Glomerular endothelial cell (primary cell): Measurements from ENCODE around the gene HNRNPR. TPM values are rescaled to one million over a fixed set of nuclear protein-coding genes. Genes with fewer than 3 reads are reported as not detected.
"Not testable (repeated sequence)": the region's sequence is repeated elsewhere in the genome, so short reads cannot be mapped to it uniquely, and the experiment has no call there.

ENCODE experiments used
- DNase-seq: peaks from one replicate; pipeline ENCODE4 v3.0.0-alpha.2; 2011; ENCODE audit warnings: low read depth, low spot score; ENCODE audit errors: extremely low read depth
- total RNA-seq: library from RNA; depleted of rRNA; stranded (reverse); fragments of >200 nt; gene quantifications from 2 replicates; pipeline ENCODE4 v1.2.3, GENCODE V29; 2015

The HNRNPR gene
- total RNA-seq, 1 donor from 2014 or later: 99.3 TPM

DNA sequence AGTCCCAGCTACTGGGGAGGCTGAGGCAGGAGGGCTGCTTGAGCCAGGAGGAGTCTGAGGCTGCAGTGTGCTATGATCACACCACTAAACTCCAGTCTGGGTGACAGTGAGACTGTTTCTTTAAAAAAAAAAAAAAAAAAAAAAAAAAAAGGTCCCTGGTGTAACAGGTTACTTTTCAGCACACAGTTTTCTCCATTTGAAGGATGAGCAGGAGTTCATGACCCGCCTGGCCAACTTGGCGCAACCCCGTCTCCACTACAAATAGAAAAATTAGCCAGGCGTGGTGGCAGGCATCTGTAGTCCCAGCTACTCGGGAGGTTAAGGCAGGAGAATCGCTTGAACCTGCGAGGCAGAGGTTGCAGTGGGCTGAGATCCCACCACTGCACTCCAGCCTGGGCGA lies 12.4 kb downstream of the HNRNPR start:
- DNase-seq: no peak

DNA sequence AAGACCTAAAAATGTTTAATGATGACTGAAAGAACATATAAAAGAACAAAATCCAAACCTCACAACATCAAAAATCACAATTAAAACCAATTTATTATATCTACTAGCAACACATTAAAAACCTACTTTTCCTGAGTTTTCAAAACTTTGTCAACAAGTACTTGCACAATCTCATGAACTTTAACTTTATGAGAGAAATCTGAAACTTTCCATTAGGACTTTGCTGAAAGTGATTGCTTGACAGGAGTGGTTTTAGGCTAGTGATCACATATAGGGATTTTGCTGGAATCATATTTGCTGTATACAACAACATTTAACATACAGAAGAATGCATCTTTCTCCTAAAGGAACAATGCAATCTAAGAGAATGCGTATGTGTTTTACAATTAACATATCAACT lies 13.2 kb downstream of the HNRNPR start:
- no peak for DNase-seq

DNA sequence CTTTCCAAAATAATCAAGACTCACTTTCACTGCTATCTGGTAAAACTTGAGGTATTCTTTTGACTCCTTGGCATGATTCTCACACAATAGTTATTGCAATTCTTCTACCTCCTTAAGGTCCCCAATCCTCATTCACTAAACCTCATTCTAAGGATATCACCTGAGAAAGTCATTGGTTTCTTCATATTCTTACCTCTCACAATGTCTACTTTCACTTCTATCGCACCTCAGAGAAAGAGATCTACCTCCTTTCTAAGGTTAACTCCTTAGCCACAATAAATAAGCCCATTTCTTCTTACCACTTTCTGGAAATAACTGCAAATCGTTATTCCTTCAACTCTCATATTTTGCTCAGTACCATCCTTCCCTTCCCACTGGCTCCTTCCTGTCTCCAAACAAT lies 18.7 kb downstream of the HNRNPR start:
- DNase-seq: no peak

DNA sequence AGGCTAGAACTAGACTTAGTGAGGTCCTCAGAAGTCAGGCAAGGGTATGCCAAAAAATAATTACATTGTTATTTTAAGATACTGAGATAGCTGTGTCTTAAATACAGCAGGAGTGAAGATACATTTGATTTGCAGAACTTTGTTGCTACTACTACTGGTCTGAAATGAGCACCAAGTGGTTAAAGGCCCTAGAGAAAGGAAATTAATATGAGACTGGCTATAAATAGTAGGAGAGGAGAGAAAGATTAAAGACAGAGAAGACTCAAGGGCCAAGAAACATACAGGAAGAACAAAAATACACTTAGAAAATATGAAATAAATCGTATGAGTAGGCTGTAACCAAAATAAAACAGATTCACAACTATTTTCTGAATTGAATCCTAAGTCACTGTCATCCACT lies 21.3 kb downstream of the HNRNPR start:
- no peak for DNase-seq

DNA sequence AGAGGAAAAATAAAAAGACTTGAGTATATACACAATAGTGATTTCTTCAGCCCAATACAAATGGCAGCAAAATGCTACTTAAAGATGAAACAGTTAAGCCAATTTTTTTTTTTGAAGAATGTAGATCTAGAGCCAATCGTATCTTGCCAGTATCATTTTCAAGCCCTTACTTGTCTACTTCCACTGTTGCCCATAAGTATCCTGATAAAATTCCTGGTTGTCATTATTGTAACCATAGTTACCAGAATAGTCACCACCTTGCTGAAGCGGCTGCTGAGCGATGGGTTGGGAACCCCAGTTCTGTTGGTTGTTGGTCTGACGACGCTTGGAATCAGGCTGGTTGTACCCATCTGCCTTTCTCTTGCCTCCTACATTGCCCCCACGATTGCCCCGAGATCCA lies 33.8 kb downstream of the HNRNPR start:
- not testable (repeated sequence) for DNase-seq

DNA sequence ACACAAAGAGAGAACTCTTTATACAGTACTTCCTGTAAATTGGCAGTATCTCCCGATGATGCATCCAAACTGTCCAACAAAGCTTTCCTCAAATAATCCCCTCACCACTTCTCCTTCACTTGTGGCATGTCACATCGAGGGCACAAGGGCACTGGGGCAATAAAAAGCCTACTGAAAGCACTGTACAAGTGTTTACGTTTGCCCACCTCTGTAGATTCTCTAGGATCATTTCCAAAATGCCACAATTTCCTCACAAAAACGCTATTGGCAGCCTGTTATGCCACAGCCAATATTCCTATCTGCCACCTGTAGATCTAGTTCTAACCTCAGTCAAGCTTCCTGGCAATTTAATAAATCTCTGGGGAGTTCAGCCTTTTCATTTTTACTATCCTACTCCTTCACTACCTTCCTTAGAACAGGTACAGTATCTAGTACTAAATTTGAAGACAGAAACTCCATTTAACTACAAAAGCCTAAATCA lies 39.9 kb downstream of the HNRNPR start:
- DNase-seq: no peak

DNA sequence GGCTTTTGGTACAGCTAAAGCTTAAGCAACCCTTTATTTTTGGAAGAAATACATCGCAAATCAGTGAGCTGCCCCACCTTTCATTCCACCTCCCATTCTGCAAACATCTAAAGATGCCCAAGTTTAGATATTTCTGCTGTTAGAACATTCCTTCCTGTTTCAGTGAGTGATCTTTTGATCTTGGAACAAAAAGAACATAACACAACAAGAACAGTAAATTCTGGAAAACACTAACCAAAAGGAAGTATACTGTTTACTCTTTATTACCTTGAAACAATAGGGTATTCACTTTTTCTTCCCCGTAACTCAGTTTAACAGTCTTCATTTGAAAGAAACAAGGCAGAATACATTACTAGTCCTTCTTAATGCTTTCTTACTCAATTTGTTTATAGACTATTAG lies 40.6 kb downstream of the HNRNPR start:
- DNase-seq: no peak

DNA sequence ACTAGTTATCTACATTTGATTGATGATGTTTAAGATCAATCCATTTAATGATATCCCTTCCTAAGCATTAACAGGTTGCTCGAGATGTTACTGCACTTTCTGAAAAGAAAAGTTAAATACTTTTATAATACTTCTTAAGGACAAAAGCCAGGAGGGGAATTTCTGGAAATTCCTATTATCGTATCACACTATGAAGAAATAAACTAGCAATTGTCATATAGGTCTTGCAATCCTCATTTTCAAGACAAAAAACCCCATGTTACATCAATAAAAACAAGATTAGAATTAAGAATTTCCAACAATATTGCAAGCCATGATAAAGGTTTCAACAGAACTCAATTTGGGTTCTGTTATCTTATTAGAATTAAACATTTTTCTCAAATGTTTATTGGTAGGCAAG lies 47.2 kb downstream of the HNRNPR start:
- DNase-seq: no peak

DNA sequence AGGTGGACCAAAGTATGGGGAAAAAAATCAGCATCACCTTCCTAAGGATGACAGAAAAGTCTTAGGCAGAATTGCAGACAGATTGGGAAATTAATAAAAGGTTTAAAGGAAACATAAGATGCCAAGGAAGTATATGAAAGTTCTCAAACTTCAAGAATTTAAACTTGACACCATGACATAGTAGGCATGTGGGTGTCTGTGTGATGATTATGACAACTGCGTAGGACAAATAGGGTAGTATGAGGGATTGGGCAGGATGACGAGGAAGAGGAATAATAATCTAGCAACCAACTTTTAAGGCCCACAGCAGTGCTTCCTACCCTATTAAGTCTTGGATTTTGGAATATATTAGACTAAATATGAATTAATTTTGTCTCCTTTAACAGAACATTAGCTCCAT lies 52.4 kb downstream of the HNRNPR start:
- no peak for DNase-seq

DNA sequence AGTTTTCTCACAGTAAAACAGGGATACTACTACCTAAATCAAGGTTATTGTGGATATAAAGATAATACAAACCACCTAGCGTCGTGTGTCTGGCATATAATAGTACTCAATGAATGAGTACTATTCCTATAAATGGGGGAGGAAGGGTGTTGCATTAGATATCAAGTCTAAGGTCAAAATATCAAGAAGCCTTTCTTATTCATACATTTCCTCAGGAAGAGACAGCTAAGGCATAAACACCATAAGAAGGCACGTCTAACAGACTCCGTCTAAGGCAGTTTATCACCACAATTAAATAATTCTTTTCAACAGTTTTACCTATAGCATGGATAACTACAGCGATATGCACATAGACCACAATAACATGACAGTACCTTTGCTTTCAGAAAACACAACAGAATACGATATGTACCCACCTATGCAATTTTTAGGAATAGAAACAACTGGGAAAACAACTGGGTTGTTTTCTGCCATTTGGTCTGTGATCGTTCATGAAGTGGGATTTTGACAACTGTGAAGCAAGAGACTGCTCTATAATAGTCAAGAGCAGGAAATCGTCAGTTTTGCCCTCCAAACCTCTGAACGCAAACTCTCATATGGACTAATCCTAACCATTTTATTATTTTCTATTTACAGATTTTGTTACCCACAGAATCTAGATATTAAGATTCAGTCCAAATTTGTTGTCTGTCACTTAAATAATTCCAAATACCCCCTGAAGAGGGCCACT lies 53.1 kb downstream of the HNRNPR start:
- DNase-seq: peak; percentile 68

DNA sequence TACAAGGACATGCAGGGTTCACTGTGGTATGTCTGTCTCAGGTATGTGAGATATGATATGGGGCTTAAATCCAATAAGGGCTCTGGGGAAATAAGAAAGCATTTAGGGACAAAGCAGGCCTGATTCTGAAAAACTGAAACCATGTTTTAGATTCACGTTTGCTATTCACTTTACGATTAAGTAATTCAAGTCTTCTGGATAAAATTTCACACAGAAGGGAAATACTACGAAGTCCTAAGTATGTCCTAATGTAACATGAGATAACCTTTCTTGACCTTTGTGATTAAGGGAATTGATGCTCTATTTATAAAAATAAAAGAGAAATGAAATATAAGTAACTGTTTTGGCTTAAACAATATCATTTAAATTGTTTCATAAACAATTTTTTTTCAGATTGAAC lies 55.4 kb downstream of the HNRNPR start:
- no peak for DNase-seq

DNA sequence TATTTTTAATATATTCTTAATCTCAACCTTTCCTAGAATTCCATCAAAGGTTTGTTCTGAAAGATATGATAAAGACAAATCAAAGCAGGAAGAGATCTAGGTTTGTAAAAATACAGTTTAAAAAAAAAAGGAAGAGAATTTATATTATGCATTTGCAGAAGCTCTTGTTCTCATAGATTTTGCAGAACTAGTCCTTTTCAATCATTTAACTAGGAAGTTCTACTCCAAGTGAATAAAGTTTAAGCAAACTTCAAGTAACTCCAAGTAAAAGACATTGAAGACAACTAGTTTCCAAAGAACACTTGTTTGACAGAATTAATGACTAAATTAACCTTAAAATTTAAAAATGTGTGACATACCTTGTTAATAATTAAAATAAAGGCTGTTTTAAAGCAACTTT lies 55.9 kb downstream of the HNRNPR start:
- DNase-seq: no peak

DNA sequence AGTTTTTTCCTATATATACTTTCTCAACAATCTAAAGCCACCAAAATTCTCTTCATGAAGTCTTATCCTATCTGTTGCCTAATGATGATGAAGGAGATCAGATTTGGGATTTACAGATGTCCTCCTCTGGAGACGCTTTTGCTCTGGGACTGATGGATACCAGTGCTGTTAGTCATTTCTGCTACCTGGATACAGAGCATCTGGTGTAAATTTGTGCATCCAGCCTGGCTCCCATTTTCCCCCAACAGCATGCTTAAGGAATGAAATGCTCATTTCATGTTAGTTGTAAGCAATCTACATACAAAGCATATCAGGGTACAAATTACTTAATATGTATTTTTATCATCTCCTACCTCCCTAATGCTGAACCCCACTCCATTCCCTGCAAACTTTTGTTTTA lies 57.7 kb downstream of the HNRNPR start:
- DNase-seq: no peak

DNA sequence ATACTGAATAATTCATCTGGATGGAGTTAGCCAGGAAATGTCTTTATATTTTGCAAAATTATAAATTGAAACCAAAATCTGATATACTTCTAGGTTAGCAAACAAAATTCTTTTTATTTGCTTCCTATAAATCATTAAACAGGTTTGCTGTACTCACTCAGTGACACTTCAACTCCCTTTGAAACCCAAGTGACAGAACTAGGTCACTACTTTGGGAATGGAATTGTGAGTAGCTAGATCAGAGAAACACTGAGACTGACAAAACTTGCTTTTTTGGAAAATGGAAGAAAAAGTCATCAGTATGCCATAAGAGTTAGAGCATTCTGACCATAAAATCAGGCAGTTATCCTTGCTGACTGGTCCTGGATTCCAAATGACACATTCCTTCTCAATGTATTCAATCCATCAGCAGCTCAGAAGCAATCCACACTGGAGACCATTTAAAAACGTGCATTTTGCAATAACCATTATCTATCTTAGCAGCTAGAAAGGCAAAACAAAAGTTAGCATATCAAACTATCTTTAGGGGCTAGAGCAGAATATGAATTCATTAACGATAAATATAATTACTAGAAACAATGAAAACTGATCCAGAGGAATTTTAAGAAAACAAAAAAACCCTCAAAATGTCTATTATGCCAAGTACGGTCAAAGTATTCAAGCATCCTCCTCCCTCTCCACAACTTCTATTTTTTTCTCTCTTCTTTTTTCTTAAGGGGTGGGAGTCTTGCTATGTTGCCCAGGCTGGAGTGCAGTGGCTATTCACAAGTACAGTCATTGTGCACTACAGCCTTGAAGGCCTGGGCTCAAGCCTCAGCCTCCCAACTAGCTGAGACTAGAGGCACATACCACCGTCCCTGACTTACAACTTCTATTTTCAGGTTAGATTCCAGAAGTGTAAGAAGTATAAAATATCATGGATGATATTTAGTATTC lies 60.1 kb downstream of the HNRNPR start:
- no peak for DNase-seq

DNA sequence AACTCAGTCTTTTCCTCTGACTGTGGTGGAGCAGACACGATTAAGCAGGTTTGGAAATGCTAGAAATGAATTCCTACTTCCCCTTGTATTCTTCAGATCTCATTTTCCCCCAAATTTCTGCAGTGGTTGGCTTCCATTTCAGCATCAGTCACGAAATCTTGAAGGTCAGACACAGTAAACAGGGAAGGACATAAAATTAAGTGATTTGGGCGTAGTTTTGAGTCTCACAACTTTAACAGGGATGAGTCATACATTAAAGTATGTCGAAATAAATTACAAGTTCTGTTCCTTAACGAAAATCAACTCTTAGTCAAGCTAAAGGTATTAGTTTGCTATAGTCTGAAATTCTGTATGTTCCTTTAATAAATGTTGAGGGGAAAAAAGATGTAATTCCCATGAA lies 61.1 kb downstream of the HNRNPR start:
- DNase-seq: no peak

DNA sequence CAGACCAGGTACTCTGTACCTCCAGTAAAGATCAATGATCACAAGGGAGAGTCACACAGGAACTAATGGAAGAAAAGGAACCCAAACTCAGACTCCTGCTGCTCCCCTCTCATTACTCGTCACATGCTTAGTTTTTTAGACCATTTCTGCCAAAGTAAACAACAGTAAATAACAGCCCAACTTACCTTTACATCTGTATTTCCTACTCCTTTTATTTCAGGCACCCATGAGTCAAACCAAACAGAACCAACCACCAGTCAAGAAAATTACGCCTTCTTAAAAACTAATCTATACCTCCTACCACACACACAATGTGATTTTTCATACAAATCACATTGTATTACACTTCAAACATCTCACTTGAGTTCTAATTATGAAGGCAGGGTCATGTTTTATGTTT lies 65.4 kb downstream of the HNRNPR start:
- no peak for DNase-seq

DNA sequence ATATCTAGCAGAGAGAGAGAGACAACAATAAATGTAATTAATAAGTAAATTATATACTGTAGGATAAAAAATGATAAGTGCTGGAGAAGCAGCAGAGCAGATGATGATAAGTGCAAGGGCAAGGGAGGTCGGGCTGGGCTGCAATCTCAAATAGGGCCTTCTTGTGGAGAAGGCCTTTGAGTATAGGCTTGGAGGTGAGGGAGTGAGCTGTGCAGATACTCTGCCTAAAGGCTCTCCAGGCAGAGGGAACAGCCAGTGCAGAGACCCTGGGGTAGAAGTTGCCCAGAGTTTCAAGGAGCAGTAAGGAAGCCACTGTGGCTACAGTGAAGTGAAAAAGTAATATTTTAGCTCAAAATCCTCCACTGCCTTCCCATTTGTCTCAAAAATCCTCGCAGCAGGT lies 67.6 kb downstream of the HNRNPR start:
- no peak for DNase-seq

DNA sequence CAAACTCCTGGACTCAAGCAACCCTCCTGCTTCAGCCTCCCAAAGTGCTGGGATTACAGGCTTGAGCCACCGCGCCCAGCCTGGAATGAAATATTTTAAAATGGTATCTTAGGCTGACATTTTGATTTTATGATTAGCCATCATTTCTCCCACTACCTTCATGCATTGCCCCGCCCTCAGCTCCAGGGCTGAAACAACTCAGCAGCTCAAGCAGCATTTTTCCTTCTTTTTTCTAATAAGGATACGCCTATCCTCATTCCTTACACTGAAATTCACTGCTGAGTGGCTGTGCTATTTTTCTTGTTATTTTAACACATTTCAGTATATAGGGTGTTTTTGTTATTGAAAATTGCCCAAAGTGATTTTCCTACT lies 70.0 kb downstream of the HNRNPR start:
- DNase-seq: no peak

DNA sequence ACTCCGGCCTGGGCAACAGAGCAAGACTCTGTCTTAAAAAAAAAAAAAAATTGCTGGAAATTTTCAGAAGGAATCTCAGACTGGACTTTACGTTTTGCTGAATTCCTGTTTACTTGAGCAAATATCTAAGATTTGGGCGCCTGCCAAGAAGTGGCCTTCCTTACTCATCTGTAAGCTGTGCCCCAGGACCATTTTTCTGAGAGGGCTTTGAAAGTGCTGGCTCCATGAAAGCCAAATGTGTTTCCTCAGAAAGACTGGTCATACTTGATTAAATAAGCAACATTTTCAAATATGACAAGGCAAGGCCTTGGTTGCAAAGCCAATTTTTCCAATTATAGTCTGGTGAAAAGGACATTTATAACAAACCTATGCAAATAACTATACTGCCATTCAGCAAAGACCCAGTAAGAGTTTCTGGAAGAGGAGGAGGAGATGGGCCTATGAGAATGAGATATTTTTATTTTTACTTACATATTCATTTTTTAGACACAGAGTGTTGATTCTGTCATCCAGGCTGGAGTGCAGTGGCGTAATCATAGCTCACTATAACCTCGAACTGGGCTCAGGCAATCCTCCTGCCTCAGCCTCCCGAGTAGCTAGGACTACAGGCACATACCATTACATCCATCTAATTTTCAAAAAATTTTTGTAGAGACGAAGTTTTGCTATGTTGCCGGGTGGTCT lies 70.5 kb downstream of the HNRNPR start:
- DNase-seq: peak; percentile 87

DNA sequence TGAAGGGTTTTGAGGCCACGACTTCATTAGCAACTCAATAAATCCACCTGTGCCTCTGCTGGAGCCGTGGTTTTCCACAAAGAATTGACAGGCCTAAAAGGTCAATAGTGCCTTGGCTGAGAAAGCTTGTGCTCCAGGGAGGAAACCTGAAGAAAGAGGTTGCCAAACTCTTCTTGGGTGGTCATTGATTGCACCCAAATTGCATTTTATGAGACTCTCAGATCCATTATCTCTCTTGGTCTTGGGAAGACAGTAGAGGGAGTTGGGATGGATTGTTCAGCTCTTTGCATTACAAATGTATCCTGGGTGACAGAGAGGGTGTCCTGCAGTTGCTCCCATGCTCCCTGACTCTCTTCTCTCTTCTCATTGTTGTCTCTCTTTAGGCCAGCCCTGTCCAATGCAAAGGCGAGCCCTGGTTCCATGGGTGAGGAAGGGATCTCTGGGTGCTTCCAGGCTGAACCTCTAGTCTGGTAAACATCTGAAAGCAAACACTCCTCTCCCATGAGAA lies 80.7 kb downstream of the HNRNPR start:
- DNase-seq: no peak

DNA sequence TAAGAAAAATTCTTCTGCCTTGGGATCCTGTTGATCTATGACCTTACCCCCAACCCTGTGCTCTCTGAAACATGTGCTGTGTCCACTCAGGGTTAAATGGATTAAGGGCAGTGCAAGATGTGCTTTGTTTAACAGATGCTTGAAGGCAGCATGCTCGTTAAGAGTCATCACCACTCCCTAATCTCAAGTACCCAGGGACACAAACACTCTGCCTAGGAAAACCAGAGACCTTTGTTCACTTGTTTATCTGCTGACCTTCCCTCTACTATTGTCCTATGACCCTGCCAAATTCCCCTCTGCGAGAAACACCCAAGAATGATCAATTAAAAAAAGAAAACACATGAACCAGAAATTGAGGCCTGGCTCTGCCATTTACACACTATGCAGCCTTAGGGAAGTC lies 86.0 kb downstream of the HNRNPR start:
- DNase-seq: not testable (repeated sequence)
